Amniotic epithelial cell (primary cell): ENCODE results near the gene KCNC1.

Source experiments
- DNase-seq: peaks from one replicate; pipeline ENCODE4 v3.0.0-alpha.2; 2010; ENCODE audit warnings: low read depth

The KCNC1 gene

DNA sequence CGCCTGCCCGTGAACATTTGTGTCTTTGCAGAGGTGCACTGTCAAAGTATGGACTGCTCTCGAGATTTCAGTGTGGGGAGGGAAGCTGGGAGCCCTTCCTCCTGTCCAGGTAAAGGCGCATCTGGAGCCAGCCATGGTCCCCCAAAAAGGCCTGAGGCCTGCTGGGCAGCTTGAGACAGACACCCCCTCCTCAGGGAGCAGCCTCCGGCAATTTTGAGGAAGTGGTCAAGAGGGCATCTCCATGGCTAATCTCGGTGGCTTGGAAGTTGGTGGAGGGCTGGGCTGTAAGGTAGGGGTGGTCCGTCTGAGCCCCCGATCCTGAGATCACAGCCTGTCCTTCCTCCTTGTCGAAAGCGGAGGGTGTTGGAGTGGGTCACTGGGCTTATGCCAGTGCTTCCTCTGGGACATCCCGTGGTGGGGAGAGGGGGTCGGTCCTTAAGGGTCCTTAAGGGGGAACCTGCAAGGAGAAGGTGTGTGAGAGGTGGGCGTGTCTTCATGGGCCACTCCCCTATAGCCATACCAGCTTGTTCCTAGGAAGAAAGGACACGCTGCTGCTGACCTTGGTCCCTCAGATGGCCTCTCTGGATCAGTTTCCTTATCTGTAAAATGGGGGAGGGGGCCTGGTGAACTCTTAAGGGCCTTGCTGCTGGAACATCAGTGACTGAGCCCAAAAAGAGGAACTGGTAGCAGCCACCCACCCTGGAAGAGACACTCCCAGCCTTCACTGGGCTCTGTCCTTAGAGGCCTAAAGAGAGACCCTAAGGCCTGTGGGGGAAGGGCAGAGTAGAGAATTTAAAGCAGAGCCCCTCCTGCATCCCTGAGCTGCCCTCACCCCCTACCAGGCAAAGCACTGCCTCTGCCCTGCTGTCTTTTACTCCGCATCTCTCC is 2.6 kb downstream of the KCNC1 start:
- no peak for DNase-seq

DNA sequence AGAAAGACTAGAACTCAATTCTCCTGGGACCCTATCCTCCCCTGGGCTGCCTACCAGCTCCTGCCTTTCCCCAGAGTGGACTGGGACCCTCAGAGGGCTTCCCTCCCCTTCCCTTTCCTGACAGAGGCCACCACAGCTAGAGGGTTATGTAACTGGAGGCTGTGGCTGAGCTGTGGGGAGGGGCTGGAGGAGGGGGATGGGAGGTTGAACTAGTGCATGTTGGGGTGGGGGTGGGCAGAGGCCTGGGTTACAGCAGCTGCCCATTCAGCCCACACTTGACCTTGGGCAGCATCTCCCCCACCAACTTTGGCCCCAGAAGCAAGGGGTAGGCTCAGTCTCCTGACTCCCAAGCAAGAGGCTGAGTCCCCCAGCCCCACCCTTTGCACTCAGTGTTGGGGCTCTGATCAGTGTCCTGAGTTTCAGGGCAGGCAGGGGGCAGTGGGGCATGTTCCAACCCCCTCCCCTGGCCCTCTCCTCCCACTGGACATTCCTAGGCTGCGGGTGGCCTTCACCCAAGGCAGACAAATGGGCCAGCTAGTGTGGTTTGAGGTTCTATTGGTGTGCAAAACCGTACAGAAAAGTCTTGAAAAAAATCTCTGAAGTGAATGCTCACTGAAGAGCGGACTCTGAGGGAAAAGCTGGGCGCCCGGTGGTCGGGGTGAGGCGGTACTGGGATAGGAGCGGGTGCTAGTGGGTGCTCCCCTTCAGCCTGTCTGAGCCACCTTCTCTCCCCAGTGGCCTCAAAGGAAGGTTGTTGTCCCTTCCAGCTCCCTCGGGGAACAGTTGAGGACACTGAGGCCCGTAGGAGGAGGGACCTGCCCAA is 3.8 kb downstream of the KCNC1 start:
- no peak for DNase-seq

DNA sequence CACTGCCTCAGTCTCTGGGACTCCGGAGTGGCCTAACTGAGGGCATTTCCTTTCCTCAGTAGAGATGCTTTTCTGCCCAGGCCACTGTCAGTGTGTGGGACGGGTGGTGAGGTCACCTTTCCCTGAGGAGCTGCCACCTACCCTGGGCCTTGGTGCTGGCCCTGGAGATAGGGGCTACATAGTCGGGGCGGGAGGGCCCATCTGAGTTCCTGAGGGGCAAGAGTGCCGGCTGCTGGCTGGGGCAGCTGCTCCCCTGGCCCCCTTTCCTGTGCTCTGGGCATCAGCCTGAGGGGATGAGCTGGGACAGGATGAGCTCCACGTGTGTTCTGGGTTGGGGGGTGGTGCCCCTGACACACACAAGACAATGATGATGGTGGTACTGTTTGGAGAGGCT is 5.4 kb downstream of the KCNC1 start:
- DNase-seq: no peak

DNA sequence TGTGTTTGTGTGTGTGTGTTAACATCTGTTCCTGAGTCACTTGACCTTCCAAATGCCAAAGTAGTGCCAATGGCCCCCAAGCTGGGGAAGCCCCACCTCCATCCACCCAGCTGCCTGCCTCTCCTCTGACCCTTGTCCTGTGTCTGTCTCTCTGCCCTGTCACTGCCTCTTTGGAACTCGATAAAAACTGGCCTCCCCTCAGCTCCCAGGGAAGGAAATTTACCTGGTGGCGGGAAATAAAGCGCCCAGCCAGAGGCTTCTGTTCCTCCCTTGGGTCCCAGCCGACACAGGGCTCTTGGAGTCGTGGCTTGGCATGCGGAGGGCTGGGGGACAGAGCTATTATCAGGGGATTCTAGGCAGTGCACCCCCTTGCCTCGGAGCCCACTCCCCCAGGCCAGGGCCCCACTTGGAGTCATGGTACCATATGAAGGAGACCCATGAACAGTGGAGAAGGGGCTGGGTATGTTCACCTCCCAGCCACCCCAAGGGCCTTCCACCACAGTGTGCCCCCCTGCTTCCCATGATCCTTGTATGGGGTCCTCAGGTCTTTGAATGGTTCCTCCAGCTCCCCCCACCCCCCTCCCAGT is 6.2 kb downstream of the KCNC1 start:
- DNase-seq: no peak

DNA sequence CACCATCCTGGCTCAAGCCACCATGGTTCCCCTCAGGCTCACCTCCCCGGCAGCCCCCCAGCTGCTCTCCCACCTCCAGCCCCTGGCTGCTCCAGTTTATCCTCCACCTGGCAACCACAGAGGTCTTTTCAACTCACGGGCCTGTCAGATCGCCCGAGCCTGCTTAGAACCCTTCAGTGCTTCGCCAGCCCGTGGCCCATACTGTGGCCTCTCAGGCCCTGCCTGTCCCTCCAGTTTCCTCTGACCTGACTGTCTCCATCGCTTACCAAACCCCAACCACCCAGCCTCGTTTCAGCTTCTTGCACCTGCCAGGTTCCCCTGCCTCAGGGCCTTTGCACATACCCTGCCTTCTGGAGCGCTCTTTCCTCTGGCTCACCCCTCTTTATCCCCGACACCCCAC is 6.9 kb downstream of the KCNC1 start:
- DNase-seq: no peak

DNA sequence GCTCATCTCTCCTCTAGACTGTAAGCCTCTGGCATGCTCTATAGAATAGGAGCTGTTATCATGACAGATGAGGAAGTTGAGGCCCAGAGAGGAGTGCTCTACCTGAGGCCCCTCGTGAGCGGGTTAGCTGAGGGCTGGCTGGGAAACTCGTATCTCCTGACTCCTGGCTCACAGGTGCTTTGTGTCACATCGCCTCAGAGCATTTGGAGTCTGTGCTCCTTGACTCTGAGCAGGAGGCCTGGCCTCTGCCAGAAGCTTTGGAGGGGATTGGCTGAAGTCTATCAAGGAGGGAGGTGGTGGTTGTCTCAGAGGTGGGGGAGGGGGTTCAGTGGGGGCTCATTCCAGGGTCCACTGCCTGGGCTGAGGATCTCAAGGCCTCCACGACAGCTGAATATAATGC is 7.4 kb downstream of the KCNC1 start:
- DNase-seq: no peak

DNA sequence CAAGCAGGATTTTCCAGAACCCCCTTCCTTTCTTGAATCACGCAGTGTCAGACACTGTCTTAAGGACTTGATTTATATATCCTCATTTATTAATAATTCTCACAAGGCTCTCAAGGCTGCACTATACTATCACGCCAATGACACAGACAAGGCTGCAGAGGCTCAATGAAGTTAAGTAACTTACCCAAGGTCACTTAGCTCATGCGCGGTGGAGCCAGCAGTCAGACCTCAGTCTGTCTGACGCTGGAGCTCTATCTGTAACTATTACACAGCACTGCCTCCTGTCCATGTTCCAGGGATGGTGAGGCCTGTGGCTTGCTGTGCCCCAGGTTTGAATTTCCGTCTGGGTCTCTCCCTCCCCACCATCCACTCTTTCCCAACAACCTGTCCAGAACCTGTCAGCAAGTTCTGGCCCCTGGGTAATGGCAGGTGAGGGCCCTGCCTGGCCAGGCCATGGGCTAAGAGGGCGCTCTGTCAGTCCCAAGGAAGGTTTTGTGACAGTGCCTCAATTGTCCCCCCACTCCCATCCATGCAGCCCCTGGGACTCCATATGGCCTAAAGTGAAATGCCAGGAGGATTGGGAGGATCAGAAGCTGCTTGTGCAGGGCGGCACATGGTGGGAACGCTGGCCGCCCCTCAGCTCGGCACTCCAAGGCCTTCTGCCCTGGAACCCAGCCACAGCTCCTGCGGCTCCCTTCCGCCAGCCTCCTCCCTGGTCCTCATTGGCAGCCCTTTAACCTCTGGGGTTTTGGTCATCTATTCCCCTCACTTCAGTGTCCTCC is 8.6 kb downstream of the KCNC1 start:
- no peak for DNase-seq

DNA sequence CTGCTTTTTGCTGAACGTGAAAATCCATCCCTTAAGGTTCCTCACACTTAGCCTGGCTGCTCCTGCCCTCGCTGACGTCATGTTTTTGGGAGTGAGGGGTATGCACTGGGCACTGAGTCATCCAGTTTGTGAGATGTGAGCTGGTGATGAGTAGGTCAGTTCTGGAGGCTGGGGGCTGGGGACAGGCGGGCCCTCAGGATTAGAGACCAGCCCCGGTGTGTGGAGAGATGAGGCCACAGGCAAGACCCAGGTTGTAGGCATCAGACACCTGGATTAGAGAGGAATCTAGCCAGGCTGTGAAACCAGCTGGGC is 9.2 kb downstream of the KCNC1 start:
- DNase-seq: peak; percentile 13

DNA sequence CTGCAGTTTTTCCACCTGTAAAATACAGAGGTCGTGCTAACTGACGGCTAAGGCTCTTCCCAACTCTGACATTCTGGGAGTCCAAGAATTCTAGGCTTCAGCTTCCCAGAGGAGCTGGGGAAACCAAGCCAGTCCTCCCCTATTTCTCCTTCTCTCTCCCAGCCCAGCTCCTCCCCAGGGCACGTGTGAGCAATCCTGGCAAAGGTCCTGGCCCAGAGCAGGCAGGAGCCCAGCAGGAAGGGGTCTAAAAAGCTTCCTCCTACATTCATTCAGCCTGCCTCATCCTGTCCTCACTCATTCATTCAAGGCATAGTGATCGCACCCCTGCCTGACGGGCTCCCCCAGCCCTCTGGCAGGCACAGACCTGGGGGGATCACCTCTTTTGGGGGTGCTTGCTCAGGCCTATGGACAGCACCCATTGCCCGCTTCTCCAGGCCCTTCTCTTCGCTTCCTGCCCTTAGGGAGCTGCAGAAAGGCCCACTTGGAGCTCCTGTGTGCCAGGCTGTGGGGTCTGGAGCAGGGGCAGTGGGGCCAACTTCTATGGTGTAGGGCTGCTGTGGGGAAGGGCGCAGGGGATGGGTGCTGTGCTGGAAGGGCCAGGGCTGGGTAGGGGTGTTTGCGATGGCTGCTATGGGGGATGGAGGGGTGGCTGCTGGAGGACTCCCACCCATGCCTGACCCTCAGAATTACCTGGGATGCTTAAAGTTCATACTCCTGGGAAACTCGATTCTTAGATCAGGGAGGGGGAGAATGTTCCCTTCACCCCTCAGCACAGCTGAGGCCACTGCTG is 9.8 kb downstream of the KCNC1 start:
- DNase-seq: no peak

DNA sequence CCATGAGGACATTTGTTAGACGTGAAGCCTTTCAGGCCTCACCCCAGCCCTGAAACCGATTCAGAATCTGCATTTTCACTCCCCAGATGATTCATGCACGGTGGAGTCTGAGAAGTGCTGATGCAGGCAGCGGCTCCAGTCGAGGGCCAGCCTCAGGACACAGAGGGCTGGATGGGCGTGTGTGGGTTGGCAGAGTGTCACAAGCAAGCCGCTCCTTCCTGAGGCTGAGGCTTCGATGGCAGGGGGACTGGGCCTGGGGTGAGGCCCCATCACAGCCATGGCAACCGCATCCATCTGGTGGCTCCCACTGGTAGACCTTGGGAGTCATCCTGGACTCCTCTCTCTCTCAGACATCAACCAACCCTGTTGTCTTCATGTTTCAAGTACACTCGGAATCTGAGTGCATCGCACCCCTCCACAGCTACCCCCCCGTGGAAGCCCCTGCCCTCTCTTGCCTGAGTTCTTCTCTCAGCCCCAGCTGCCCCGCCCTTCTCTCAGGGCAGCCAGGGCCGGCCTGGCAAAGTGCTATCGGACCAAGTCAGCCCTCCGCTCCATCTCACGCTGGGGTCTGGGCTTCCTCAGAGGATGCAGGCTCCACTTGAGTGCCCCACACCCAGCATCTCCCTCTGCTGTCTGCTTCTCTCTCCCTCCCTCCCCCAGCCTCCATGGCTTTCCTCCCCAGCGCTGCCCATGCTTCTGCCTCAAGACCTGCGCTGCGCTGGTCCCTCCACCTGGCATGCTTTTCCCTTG is 10.6 kb downstream of the KCNC1 start:
- no peak for DNase-seq

DNA sequence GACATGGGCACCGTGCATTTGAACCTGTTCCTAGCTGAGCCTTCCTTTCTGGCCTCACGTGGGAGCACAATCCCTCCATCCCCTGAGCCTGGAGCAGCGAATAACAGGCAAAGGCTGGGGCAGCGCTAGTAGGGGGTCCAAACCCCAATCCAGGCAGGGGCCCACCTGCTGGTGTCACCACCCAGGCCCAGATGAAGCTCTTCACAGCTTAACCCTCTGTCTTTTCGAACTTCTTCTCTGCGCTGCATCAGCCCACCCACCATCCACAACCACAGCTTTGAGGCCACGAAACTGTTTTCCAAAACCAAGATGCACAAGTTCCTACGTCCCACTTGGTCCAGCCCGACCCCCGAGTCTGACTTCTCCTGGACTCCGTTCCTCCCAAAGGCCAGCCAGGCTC is 11.5 kb downstream of the KCNC1 start:
- no peak for DNase-seq

DNA sequence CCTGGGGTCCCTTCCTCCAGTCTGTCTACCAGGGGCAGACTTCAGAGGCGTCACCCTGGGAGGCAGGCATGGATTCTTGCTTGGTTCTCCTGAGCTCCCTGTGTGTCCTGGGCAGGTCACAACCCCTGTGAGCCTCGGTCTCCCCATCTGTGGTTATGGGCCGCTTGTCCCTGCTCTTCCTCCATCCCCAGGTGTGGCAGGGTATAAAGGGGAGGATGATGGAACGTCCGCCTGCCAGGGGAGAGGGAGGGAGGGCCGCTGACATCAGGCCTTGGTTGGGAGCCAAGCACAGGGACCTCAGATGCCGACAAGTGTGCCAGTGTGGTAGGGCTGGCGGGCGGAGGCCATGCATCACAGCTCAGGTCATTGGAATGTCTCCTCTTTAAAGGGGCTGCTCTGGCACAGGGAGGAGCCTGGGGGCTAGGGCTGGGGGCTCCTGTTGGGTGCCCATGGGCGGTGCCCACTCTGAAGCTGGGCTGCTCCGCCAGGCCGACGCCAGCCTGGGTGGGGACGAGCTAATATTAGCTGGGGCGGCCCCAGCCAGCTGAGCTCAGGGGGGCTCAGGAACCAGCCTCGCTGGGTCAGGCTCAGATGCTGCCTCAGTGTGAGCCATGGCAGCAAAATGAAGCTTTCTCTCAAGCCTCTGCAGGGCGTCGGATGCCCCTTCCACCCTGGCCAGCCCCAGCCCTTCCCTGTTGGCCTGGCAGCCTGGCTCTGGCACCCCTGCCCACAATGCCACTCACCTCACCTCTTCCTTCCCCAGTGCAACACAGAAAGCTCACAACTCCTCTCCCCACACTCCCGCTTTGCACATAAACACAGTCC is 12.8 kb downstream of the KCNC1 start:
- DNase-seq: no peak

DNA sequence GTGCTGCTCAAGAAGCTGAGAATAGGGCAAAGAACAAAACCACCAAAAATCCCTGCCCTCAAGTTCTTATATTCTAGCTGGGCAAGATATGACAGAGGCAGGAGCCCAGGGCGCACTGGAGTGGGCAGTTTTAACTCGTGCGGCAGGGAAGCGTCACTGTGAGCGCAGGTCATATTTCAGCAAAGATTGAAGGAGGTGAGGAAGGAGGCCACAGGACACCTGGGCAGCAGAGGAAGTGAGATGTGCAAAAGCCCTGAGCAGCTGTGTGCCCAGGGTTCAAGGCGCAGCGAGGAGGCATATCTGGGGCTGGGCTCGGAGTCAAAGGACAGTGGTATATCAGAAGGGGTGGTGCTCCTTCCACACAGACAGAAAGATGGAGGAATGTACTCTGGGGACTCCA is 13.5 kb downstream of the KCNC1 start:
- no peak for DNase-seq

DNA sequence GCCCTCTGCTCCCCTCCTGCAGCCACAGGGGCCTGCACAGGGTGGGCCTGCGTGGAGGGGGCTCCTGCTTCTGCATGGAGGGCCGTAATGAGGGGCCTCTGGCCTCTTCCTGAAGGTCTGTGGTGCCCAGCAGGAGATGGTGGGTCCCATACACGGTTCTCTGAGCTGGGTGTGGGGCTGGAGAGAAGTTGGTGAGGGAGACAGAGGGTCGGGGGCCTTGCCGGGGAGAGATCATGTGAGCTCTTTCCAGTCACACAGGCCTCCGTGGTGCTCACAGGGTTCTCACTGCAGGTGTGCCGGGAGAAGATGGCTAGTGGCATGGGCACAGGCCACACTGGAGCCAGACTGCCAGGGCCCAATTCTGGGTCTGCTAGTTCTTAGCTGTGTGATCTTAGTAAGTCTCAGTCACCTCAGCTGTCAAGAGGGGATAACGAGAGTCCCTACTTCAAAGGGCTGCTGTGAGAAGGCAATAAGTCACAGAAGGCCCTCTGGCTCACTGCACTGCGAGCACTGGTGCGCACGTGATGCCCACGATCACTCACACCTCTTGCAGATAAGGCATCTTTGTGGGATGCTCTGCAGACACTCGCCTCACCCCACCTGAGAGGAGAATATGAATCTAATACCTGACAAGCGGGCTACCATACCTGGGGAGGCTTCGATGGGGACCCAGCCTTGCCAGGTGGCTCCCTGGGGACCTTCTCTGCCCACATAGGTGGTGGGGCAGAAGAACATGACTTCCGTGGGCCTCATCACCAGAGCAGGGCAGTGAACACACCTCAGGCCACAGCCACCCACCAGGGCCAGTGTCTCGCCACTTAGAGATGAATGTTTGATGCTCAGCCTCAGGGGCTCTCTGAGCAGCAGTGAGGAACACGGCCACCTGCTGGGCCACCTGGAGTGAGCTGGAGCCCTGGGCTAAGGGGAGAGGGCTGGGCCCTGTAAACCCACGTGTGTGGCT is 14.5 kb downstream of the KCNC1 start:
- DNase-seq: no peak

DNA sequence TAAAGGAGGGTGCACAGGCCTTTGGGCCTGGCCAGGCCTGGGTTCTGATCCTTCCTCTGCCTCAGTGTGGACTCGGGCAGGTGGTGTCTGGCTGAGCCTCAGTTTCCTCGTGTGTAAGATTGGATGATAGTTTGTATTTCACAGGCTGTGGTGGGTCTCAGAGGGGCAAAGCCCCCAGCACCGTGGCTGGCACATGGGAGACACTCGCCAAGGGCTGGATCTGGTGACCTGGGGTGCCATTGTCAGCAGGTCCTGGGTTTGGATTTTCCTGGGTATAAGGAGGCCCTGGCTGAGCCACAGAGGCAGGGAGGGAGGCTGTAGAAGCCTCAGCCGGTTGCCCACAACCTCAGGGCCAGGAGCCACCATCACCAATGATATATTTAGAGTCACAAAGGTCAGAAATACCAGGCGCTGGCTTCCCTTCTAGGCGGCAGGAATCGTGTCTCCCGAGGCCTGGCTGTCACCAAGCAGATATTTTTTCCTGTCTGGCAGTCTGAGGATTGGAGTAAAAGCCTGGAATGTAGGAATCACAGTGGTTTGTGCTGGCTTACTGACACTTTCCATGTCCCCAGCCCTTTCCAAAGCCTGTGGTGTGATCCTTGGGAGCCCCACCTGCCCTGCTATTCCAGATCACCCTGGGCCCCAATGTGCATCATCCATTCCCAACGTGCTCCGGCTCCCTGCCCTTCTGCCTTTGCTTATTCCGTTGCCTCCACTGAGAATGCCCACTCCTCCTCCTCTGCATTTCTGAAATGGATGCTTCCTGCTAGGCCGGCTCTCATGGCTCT is 15.6 kb downstream of the KCNC1 start:
- no peak for DNase-seq

DNA sequence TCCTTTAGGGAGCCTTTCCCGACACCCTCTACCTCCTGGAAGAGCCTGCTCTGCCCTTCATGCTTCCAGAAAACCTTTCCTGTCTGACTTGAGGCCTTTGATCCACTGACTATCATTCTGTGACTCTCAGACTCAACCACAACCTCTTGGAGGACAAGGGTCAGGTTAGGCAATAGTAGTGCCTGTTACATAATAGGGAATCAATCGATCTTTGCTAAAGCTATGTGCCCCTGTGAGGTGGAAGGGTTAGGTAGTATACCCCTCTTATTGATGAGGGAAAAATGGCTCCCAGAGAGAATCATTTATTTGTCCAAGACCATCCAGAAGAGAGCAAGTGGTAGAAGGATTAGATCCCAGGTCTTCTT is 16.2 kb downstream of the KCNC1 start:
- no peak for DNase-seq

DNA sequence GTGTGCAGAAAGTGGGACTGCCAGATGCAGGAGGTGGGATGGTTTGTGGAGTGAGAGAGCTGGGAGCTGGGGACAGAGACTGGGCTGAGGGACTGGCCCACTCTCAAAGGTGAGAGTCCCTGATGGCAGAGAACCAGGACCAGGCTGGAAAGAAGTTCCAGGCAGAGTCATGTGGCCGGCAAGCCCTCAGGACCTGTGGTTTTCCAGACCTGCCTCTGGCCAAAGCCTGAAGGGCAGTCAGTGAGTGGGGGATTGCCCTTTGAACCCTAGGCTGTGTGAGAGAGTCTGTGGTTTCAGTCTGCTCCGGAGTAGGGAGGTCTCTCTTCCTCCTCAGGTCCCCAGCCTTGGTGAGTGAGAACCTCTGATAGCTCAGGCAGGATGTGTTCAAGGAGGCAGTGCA is 17.0 kb downstream of the KCNC1 start:
- DNase-seq: no peak

DNA sequence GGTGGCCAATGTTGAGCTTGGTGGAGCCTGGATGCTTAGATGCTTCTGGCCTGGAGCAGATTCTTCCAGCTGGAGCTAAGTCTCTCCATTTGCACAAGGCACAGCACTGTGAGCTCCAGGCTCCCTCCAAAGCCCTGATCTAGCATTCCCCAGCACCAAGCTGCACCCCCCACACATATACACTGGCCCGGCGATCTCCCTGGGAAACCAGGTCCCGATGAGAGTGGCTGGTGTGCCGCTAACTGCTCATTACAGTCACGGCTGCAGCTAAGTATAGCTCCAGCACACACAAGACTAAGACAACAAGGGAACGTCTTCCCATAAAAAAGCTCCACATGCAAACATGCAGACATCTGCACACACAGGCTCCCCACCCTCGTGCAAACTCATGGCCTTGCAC is 17.6 kb downstream of the KCNC1 start:
- no peak for DNase-seq
